GM12878 (cell line): Measurements from ENCODE around the gene B3GALT4. TPM values are rescaled to one million over a fixed set of nuclear protein-coding genes. Genes with fewer than 3 reads are reported as not detected.

Source experiments
- ATAC-seq: fragments of 200-7000 bp; cut with Tn5 transposase; 3 replicates; pipeline ENCODE4 v1.9.1; 2020; ENCODE audit warnings: mild to moderate bottlenecking, moderate library complexity
- BruUV-seq: library from RNA; stranded (reverse); fragments of 400-500 nt; replicated peaks from 2 replicates; lab custom pipeline; 2021; lab: Mats Ljungman, UMichigan
- CTCF ChIA-PET: fragments of 300-600 bp; sonication (Branson Sonifier 250); formaldehyde crosslinking; extraction: SDS; loops from one replicate; lab custom pipeline; 2021; ENCODE audit warnings: inconsistent platforms; lab: Yijun Ruan, JAX
- POLR2A ChIA-PET: fragments of 350-600 bp; formaldehyde crosslinking; extraction: SDS; loops from one replicate; lab custom pipeline; 2021; ENCODE audit warnings: inconsistent platforms; lab: Charles Lee
- RAD21 ChIA-PET: fragments of 300-600 bp; sonication (Branson Sonifier 250); formaldehyde crosslinking; loops from one replicate; lab custom pipeline; 2023; ENCODE audit warnings: antibody characterized with exemption; ENCODE audit not compliant: unreplicated experiment; lab: Charles Lee
- SMC1A ChIA-PET: fragments of 300-600 bp; sonication (Branson Sonifier 250); formaldehyde crosslinking; loops from one replicate; lab custom pipeline; 2023; ENCODE audit not compliant: unreplicated experiment, uncharacterized antibody; lab: Charles Lee
- DNase-seq: peaks from one replicate; pipeline ENCODE4 v3.0.0-alpha.2; 2011; ENCODE audit warnings: low read depth, low spot score
- FAIRE-seq: peaks from 3 replicates; lab custom pipeline; 2011; peaks lifted over from hg19 to GRCh38; lab: Jason Lieb, UNC
- H2AFZ ChIP-seq: 2 replicates; pipeline ENCODE4 v1.6.0; 2011; ENCODE audit warnings: low read depth, low read length, control low read depth; ENCODE audit not compliant: control insufficient read depth
- H3K27ac ChIP-seq: 2 replicates; pipeline ENCODE4 v1.5.1; 2011; ENCODE audit warnings: control low read depth; ENCODE audit not compliant: control insufficient read depth, insufficient read depth
- H3K27me3 ChIP-seq, 2 experiments: replicated peaks in 1 of 2; 2 replicates each; pipeline versions ENCODE4 v1.6.0 to v1.6.1; 2011; ENCODE audit warnings: low read length in 1 of 2; ENCODE audit not compliant: control insufficient read depth in 2 of 2, insufficient read depth in 2 of 2
- H3K36me3 ChIP-seq, 2 experiments: 2 replicates each; pipeline ENCODE4 v1.5.1; 2011; ENCODE audit warnings: low read length in 1 of 2; ENCODE audit not compliant: control insufficient read depth in 2 of 2, insufficient read depth in 2 of 2
- H3K4me1 ChIP-seq: 2 replicates; pipeline ENCODE4 v1.6.1; 2011; ENCODE audit warnings: mild to moderate bottlenecking, low read length, moderate library complexity, mixed read lengths; ENCODE audit not compliant: control insufficient read depth, insufficient read depth
- H3K4me2 ChIP-seq: 2 replicates; pipeline ENCODE4 v1.6.0; 2011; ENCODE audit warnings: control low read depth; ENCODE audit not compliant: control insufficient read depth, insufficient read depth
- H3K4me3 ChIP-seq: fragments of 200-600 bp; sonication (generic); 2 replicates; pipeline ENCODE4 v1.5.1; 2016
- H3K79me2 ChIP-seq: 2 replicates; pipeline ENCODE4 v1.6.0; 2011; ENCODE audit warnings: low read length; ENCODE audit not compliant: control insufficient read depth, insufficient read depth
- H3K9ac ChIP-seq: 2 replicates; pipeline ENCODE4 v1.8.0; 2011; ENCODE audit warnings: low read length, control low read depth, mixed read lengths; ENCODE audit not compliant: control insufficient read depth, insufficient read depth
- H3K9me3 ChIP-seq: replicated peaks from 3 replicates; pipeline ENCODE4 v1.5.1; 2011; ENCODE audit warnings: mild to moderate bottlenecking, low read length; ENCODE audit not compliant: control insufficient read depth, insufficient read depth
- H4K20me1 ChIP-seq: 2 replicates; pipeline ENCODE4 v1.6.0; 2011; ENCODE audit not compliant: control insufficient read depth, insufficient read depth
- CREM ChIP-seq: IDR thresholded peaks from 2 replicates; pipeline ENCODE4 v1.6.1; 2014; ENCODE audit warnings: antibody characterized with exemption, low read depth
- GATAD2B ChIP-seq: fragments of 450-650 bp; conservative IDR thresholded peaks from 2 replicates; pipeline ENCODE4 v1.6.1; 2017; ENCODE audit warnings: low read depth, mild to moderate bottlenecking, moderate library complexity
- HDGF ChIP-seq: fragments of 450-650 bp; IDR thresholded peaks from 2 replicates; pipeline ENCODE4 v1.6.1; 2016; ENCODE audit warnings: antibody characterized with exemption
- KLF5 ChIP-seq: fragments of 450-650 bp; IDR thresholded peaks from 2 replicates; pipeline ENCODE4 v1.6.1; 2014; ENCODE audit warnings: mild to moderate bottlenecking; ENCODE audit not compliant: partially characterized antibody
- NFXL1 ChIP-seq: fragments of 450-650 bp; IDR thresholded peaks from 2 replicates; pipeline ENCODE4 v1.6.1; 2017; ENCODE audit warnings: antibody characterized with exemption, mild to moderate bottlenecking, borderline replicate concordance
- POLR2AphosphoS5 ChIP-seq: IDR thresholded peaks from 2 replicates; pipeline ENCODE4 v1.6.1; 2011; ENCODE audit warnings: mild to moderate bottlenecking, low read length, inconsistent platforms
- SMAD5 ChIP-seq: IDR thresholded peaks from 2 replicates; pipeline ENCODE4 v1.6.1; 2016; ENCODE audit warnings: antibody characterized with exemption, low read depth
- SUPT20H ChIP-seq: IDR thresholded peaks from 2 replicates; pipeline ENCODE4 v1.6.1; 2011; ENCODE audit warnings: low read depth, mild to moderate bottlenecking, low read length, moderate library complexity, borderline replicate concordance; ENCODE audit not compliant: control insufficient read depth
- TCF3 ChIP-seq: IDR thresholded peaks from 2 replicates; pipeline ENCODE4 v1.6.1; 2012; ENCODE audit warnings: low read depth, mild to moderate bottlenecking, low read length, borderline replicate concordance; ENCODE audit not compliant: insufficient read depth
- YY1 ChIP-seq: IDR thresholded peaks from 2 replicates; pipeline ENCODE4 v1.6.1; 2011; ENCODE audit warnings: low read depth, mild to moderate bottlenecking, low read length
- WGBS: methylation state at CpG from one replicate; pipeline ENCODE4 v1.1.6; 2016; ENCODE audit warnings: low lambda C conversion rate; ENCODE audit not compliant: insufficient replicate concordance, insufficient coverage; ENCODE audit errors: missing lambda C conversion rate; 5-methylcytosine and 5-hydroxymethylcytosine counted together
- in situ Hi-C: fragments of 300-500 bp; cut with MboI; formaldehyde crosslinking; loops from 9 replicates; pipeline ENCODE4 v1.14.3; 2018; ENCODE audit warnings: mixed read lengths
- intact Hi-C: fragments of 100-400 bp; cut with micrococcal nuclease; formaldehyde crosslinking; loops from one replicate; pipeline ENCODE4 v1.14.2; 2022; ENCODE audit not compliant: unreplicated experiment
- polyA plus RNA-seq, 11 experiments: library from polyadenylated mRNA; depleted of rRNA in 4 of 11; unstranded in 6 of 11; stranded (reverse) in 5 of 11; fragments of >200 nt; fragmentation: Nextera tagmentation in 4 of 11; fragmentation: Illumina TruSeq in 1 of 11; extraction: Ambion mirVana in 4 of 11; extraction: Trizol in 1 of 11; gene quantifications; 1 replicate in 1 of 11; 2 replicates in 10 of 11; pipeline versions ENCODE4 v1.2.1 to v1.2.3, GENCODE V29; 2011 to 2016; ENCODE audit warnings: inconsistent platforms in 2 of 11, missing spikeins in 2 of 11, low read depth in 1 of 11
- total RNA-seq, 4 experiments: library from RNA; depleted of rRNA in 3 of 4; stranded (reverse); fragments of >200 nt in 3 of 4; fragmentation: Illumina TruSeq in 1 of 4; extraction: Trizol in 1 of 4; gene quantifications; 2 replicates each; pipeline versions ENCODE4 v1.2.1 to v1.2.3, GENCODE V29; 2013 to 2021
- TF ChIP-seq, protein P1 (sequence below): IDR thresholded peaks from 2 replicates; pipeline ENCODE4 v1.6.1; 2012; ENCODE audit warnings: mild to moderate bottlenecking, low read depth, low read length
- TF ChIP-seq, protein P2 (sequence below): IDR thresholded peaks from 2 replicates; pipeline ENCODE4 v1.6.1; 2011; ENCODE audit warnings: mild to moderate bottlenecking, low read depth, low read length, moderate library complexity; ENCODE audit not compliant: insufficient replicate concordance
- TF ChIP-seq, protein P3 (sequence below): fragments of 450-650 bp; formaldehyde crosslinking; IDR thresholded peaks from 2 replicates; pipeline ENCODE4 v1.4.0; 2020; ENCODE audit warnings: mild to moderate bottlenecking, moderate library complexity

Gene B3GALT4
- total and polyA plus RNA-seq, 10 of the 15 experiments (the other 5 are each of a cell fraction or from before 2014, with no cell fraction given) = 0.27 to 8.2 (median 2.6) TPM

DNA sequence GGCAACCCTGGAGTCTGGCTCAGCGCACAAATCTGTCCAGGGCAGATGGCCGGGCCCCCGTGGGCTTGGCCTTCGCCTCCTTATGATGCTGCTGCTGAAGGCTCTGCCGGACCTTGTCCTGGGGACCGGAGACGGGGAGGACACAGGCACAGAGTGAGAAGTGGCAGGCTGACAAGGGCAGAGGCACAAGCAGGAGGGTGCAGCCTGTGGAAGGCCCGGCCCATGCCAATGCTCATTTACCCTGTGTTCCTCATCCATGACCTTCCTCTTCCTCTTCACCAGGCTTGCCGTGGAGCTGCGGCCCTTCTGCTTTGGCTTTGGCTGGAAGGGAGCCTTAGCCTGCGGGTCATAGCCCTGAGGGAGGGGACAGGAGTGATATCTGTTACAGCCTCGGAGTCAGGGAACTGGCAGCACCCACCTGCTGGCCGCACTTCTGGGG lies 2.4 kb downstream of the B3GALT4 start:
- RAD21 ChIA-PET = no interaction called here
- 88% methylated on average over 13 of the region's 13 CpGs for WGBS
- peaks cover 25 to 29% of the 10 kb centered on the region in 2 experiments for H3K36me3 ChIP-seq
- no peak overlapping the region for H3K9ac ChIP-seq
- CTCF ChIA-PET = interaction anchor here (1.7 to 3.9 kb wide), 3 partner anchors 30 to 152 kb away, joined by 3 to 22 read pairs (median 5); no protein-coding TSS in a partner anchor
- H3K9me3 ChIP-seq = no peaks in the 10 kb centered on the region
- H2AFZ ChIP-seq = no peak overlapping the region
- in situ Hi-C loops (no loop called here), intact Hi-C loops (loop anchor here (5.0 kb wide), 1 partner anchor 113 kb away; the partner anchor contains the start of gene KIFC1)
- FAIRE-seq (no peak), ATAC-seq (no peak), DNase-seq (no peak)
- H3K27me3 ChIP-seq = no peaks in the 10 kb centered on the region
- H3K4me3 ChIP-seq = no peak overlapping the region
- H4K20me1 ChIP-seq = peaks cover 6% of the 10 kb centered on the region
- H3K27ac ChIP-seq = no peak overlapping the region
- POLR2A ChIA-PET = interaction anchor here (3.4 to 3.9 kb wide), 2 partner anchors 10 to 18 kb away, joined by 19 to 38 read pairs; partner anchors contain the start of genes PFDN6 and WDR46
- no peak overlapping the region for H3K4me2 ChIP-seq
- no TSS peak for BruUV-seq
- SMC1A ChIA-PET = interaction anchor here (3.6 kb wide), 1 partner anchor 10 kb away, joined by 25 read pairs; the partner anchor contains the start of genes PFDN6 and WDR46
- H3K4me1 ChIP-seq = peaks cover 22% of the 10 kb centered on the region
- peaks cover 31% of the 10 kb centered on the region for H3K79me2 ChIP-seq
- TF ChIP-seq SMAD5 (no peak), CREM (no peak), POLR2AphosphoS5 (no peak), SUPT20H (no peak), GATAD2B (no peak), YY1 (no peak), TCF3 (no peak), HDGF (no peak), NFXL1 (no peak), KLF5 (no peak)
- TF ChIP-seq, protein P1, sequence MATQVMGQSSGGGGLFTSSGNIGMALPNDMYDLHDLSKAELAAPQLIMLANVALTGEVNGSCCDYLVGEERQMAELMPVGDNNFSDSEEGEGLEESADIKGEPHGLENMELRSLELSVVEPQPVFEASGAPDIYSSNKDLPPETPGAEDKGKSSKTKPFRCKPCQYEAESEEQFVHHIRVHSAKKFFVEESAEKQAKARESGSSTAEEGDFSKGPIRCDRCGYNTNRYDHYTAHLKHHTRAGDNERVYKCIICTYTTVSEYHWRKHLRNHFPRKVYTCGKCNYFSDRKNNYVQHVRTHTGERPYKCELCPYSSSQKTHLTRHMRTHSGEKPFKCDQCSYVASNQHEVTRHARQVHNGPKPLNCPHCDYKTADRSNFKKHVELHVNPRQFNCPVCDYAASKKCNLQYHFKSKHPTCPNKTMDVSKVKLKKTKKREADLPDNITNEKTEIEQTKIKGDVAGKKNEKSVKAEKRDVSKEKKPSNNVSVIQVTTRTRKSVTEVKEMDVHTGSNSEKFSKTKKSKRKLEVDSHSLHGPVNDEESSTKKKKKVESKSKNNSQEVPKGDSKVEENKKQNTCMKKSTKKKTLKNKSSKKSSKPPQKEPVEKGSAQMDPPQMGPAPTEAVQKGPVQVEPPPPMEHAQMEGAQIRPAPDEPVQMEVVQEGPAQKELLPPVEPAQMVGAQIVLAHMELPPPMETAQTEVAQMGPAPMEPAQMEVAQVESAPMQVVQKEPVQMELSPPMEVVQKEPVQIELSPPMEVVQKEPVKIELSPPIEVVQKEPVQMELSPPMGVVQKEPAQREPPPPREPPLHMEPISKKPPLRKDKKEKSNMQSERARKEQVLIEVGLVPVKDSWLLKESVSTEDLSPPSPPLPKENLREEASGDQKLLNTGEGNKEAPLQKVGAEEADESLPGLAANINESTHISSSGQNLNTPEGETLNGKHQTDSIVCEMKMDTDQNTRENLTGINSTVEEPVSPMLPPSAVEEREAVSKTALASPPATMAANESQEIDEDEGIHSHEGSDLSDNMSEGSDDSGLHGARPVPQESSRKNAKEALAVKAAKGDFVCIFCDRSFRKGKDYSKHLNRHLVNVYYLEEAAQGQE = no peak
- TF ChIP-seq, protein P2, sequence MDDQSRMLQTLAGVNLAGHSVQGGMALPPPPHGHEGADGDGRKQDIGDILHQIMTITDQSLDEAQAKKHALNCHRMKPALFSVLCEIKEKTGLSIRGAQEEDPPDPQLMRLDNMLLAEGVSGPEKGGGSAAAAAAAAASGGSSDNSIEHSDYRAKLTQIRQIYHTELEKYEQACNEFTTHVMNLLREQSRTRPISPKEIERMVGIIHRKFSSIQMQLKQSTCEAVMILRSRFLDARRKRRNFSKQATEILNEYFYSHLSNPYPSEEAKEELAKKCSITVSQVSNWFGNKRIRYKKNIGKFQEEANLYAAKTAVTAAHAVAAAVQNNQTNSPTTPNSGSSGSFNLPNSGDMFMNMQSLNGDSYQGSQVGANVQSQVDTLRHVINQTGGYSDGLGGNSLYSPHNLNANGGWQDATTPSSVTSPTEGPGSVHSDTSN = no peak
- TF ChIP-seq, protein P3, sequence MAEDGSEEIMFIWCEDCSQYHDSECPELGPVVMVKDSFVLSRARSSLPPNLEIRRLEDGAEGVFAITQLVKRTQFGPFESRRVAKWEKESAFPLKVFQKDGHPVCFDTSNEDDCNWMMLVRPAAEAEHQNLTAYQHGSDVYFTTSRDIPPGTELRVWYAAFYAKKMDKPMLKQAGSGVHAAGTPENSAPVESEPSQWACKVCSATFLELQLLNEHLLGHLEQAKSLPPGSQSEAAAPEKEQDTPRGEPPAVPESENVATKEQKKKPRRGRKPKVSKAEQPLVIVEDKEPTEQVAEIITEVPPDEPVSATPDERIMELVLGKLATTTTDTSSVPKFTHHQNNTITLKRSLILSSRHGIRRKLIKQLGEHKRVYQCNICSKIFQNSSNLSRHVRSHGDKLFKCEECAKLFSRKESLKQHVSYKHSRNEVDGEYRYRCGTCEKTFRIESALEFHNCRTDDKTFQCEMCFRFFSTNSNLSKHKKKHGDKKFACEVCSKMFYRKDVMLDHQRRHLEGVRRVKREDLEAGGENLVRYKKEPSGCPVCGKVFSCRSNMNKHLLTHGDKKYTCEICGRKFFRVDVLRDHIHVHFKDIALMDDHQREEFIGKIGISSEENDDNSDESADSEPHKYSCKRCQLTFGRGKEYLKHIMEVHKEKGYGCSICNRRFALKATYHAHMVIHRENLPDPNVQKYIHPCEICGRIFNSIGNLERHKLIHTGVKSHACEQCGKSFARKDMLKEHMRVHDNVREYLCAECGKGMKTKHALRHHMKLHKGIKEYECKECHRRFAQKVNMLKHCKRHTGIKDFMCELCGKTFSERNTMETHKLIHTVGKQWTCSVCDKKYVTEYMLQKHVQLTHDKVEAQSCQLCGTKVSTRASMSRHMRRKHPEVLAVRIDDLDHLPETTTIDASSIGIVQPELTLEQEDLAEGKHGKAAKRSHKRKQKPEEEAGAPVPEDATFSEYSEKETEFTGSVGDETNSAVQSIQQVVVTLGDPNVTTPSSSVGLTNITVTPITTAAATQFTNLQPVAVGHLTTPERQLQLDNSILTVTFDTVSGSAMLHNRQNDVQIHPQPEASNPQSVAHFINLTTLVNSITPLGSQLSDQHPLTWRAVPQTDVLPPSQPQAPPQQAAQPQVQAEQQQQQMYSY (CRISPR knock-in tag) = no peak
